Measurements from ENCODE around the gene PLA2G2F.

PLA2G2F gene

DNA sequence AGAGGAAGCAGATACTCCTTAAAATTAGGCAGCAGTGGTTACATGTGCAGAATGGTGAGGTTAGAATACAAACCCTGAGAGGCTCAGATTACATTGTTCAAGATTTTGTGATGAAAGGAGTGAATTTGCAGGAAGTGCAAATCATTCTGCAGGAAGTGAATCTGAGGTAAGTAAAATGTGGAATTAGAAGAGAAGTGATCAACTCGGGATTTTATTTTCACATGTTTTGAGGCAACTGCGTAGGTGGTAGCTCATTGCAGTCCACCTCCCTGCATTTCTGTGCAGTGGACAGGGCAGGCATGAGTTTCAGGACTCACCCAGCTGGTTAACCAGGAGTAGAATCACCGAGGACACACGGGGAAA is 49.3 kb downstream of the PLA2G2F start:
- in situ Hi-C loops (cut with MboI; ENCODE audit: low sequenced_read_pairs), result no loop called here

DNA sequence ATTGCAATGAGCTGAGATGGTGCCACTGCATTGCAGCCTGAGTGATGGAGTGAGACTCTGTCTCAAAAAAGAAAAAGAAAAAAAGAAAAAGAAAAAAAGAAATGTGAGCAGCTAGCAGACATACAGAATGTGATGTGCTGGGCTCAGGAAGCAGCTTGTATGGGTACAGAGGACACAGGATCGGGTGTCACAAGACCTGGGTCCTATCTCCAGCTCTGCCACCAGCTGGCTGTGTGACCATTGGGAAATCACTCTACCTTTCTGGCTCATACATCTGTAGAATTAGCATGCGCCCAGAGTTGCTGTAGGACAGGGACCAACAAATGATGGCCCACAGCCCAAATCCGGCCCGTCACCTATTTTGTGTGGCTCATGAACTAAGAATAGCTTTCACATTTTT is 50.5 kb downstream of the PLA2G2F start:
- in situ Hi-C loops (cut with MboI; ENCODE audit: low sequenced_read_pairs), result no loop called here

DNA sequence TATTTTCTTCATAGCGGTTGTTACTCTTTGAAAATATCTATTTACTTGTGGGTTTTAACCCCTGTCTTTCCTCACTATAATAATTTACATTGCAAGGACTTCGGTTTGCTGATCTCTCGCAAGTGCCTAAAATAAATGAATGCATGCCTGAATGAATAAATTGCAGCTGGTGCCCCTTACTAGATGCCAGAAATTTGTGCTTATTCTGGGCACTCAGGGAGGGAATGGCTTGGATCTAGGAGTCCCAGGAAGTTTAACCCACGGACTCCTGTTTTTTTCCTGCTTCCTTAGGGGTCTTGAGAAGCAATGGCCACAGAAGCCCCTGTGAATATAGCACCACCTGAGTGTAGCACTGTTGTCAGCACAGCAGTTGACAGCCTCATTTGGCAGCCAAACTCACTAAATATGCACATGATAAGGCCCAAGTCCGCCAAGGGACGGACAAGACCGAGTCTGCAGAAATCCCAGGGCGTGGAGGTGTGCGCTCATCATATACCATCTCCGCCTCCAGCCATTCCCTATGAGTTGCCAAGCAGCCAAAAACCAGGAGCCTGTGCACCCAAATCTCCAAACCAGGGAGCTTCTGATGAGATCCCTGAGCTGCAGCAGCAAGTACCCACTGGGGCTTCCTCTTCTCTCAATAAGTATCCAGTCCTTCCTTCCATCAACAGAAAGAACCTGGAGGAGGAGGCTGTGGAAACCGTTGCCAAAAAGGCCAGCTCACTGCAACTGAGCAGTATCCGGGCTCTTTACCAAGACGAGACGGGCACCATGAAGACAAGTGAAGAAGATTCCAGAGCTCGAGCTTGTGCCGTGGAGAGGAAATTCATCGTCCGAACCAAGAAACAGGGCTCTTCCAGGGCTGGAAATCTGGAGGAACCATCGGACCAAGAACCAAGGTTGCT is 51.4 kb downstream of the PLA2G2F start:
- in situ Hi-C loops (cut with MboI; ENCODE audit: low sequenced_read_pairs), result no loop called here

DNA sequence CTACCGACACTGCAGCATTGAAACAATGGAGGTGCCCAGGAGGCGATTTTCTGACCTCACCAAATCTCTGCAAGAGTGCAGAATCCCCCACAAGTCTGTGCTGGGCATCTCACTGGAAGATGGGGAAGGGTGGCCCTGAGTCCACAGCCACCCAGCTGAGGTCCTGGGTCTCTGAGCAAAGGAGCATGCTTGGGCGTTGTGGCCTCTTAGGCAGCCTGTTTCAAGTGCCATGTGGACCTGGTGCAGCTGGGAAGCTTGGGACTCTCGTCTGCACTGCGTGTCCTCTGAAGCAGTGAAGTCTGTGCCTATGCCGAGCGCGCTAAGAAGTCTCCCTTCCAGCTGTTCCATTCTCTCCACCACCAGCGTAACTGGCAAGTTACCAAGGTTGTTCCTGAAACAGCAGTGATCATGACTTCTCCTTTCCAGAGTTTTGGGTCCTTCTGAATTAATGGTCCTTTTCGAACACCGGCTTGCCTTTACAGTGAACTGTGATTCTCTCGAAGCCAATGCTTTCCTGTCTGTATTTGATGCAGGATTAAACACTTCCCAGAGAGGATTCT is 52.2 kb downstream of the PLA2G2F start:
- in situ Hi-C loops (cut with MboI; ENCODE audit: low sequenced_read_pairs), result no loop called here

DNA sequence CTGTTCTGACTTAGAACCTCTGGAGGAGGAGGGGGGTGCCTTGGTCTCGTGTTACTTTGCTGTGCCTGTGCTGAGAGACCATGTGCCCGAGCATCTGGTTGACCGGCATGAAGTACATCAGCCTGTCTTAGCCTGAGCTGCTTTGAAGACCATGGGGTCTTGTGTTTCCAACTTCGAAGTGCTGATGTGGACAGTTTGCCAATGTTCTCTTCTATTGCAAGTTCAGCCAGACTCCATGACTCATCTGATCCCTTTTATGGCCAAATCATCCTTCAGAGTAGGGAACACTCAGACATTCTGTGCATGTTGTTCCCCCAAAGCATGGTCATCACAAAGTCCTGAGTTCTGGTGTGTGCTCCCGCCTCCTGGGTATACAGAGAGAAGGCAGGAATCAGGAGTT is 53.2 kb downstream of the PLA2G2F start:
- in situ Hi-C loops (cut with MboI; ENCODE audit: low sequenced_read_pairs), result no loop called here

DNA sequence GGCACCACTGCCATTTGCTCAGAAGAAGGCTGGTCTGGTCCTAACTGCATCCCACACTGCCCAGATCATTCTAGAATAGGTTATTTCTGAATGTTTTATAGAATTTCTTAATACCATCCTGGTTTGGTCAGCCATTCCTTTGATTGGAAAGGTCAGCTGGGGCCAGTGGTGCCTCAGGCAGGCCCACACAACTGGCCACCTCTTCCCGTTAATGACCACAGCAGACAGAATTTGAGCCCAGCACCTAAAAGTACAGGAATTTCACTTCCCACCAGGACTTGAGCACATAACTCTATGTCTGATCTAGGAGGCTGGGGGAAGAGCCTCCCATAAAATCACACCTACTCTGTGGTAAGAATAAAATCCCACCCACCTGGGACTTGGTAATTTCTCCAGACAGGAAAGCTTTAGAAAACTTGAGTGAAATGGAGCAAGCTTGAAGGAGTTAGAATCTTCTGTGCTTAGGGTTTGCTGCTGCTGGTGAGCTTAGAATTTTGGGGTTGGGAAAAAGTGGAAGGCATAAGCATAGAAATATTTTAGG is 53.8 kb downstream of the PLA2G2F start:
- in situ Hi-C loops (cut with MboI; ENCODE audit: low sequenced_read_pairs), result no loop called here

DNA sequence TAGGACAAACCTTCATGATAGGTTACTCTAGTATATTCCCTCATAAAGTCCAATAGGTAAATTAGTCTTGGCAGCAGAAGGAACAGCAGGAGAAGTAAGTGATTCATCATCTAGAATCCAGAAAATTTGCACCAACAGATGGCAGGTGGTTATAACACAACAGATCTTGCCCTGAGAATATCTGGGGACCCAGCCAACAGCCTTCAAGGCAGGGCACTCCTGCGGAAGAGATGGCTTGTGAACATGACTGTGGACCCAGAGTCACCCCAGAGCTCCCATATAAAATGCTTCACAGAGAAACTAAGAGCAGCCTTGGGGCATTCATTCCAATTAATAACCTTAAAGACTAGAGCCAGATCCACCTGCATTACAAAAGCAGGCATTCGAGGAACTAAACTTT is 55.1 kb downstream of the PLA2G2F start:
- in situ Hi-C loops (cut with MboI; ENCODE audit: low sequenced_read_pairs), result no loop called here

DNA sequence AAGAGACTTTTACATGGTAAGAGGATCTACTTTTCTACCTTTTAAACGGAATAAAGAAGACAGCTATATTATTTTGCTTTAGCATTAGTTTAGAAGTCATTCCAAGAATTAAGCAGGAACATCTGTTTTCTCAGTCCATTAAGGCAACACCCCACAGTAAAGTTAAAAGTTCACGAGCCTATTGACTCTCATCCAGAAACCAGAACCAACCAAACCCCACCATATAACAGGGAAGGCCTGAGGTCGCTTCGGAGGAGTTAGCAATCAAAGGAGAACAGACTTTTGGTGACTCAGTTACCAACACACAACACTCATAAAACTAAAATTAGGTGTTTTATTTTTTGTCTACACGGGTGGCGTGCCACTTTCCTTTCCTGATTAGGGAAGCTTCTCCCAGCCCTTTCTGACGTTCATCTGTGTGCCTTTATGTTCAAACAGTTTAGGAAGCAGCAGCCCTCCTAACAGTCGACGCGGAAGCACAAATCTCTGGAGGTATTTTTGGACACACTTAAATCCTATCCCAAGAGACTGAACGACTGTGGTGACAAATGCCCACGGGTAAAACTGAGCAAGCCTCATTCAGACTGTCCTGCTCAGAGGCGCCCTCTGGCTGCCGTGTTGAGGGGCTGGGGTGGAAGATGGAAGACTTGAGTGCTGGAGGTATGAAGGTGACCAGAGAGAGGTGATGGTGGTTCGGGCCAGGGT is 55.8 kb downstream of the PLA2G2F start:
- in situ Hi-C loops (cut with MboI; ENCODE audit: low sequenced_read_pairs), result no loop called here

DNA sequence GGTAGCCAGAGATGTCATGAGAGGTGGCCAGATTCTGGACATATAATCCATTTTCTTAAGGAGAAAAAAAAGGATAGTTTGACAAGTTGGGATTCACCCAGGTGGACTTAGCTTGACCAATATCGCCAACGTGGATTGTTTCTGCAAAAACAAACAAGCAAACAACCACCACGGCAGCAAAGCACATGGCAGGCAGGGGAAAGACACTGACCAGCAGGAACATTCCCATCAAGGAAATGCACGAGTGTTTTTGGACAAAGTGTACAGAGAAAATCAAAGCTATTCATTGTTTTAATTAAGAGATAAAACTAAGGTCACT is 56.3 kb downstream of the PLA2G2F start:
- in situ Hi-C loops (cut with MboI; ENCODE audit: low sequenced_read_pairs), result no loop called here

DNA sequence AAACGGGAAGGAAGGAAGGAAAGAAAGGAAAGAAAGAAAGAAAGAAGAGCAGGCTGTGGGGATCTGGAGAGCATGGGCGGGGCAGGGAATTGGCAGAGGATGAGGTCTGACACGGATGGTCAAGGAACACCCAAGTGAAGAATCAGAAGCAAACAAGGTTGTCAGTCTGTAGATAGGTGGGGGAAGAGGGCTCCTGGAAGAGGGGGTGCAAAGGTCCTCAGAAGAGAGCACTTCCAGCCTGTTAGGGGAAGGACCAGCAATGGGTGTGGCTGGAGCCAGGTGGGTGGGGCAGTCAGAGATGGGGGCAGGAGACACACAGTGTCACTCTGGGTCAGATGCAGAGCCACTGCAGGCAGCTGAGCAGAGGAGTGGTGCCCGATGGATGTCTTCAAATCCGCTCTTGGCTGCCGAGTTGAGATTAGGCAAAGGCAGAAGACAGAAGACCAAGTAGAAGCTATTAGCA is 58.2 kb downstream of the PLA2G2F start:
- in situ Hi-C loops (cut with MboI; ENCODE audit: low sequenced_read_pairs), result no loop called here

DNA sequence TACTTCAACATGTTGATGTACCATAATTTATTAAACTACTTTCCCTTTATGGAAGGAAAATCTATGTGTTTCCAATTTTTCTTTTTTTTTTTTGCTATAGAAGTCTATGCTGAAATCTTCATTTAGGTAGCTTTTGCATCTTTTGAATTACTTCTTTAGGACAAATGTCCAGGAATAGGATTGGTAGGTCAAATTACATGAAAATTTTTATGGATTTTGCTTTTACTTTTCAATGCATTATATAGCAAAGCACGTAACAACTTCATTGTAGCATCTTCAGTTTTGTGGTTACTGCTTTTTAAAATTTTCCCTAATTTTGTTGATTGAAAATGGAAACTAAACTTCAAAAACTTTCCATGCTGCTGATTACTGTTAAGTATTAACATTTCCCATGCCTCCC is 59.2 kb downstream of the PLA2G2F start:
- in situ Hi-C loops (cut with MboI; ENCODE audit: low sequenced_read_pairs), result no loop called here

DNA sequence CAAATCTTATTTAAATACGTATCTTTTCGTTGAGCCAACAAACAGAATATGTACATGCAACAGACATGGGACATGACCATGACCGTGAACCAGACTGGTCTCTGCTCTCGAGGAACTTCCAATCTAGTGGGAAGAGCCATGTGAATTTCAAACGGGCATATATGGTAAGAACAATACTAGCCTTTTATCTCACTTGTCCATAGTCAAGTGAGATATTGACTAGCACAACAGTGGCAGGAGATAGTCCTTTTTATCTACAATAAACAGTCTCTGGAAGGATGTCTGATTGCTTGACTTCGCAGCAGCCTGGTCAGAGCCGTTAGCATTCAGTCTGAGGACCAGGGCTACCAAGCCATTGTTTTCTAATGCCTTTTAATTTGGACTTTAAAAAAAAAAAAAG is 59.8 kb downstream of the PLA2G2F start:
- in situ Hi-C loops (cut with MboI; ENCODE audit: low sequenced_read_pairs), result no loop called here

DNA sequence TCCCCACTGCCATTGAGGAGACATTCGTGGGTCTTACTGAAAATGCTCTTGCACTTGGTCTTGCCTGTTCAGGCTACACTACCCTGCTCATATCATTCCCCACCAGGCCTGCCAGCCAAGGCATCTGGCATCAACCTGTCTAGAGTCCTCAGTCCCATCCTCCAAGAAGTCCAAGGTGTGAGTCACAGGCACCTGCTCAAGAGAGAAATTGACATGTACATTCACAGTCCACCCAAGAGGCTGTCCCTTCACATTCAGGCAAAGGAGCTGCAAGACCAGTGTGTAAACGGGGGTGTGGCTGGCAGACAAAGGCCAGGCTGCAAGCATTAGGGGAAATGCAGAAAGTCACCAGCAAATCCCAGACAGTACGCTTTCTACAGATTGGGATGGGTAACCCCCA is 60.3 kb downstream of the PLA2G2F start:
- in situ Hi-C loops (cut with MboI; ENCODE audit: low sequenced_read_pairs), result no loop called here

DNA sequence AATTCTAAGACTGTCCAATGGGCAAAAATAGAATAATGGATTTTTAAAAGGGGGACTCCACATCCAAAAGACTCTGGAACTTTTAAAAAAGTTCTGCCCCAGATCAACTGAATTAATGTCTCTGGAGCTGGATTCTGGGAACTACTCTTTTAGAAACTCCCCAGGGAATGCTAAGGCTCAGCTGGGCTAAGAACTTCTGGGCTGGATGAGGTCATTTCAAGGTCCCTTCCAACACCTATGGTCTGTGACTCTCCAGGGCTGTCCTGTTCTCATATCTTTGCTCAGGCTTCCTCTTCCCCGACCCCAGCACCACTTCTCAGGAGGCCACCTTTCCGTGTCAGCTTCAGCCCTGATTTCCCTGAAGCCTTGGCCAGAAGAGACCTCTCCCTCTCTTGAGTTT is 60.7 kb downstream of the PLA2G2F start:
- in situ Hi-C loops (cut with MboI; ENCODE audit: low sequenced_read_pairs), result loop anchor here (25.0 kb wide), 1 partner anchor 287 kb away; the partner anchor contains the start of gene CAMK2N1
